Measurements from ENCODE around the gene SLC37A2. TPM values are rescaled to one million over a fixed set of nuclear protein-coding genes. Genes with fewer than 3 reads are reported as not detected.

SLC37A2 gene
- total RNA-seq, 1 donor from 2014 or later: 2.4 TPM

DNA sequence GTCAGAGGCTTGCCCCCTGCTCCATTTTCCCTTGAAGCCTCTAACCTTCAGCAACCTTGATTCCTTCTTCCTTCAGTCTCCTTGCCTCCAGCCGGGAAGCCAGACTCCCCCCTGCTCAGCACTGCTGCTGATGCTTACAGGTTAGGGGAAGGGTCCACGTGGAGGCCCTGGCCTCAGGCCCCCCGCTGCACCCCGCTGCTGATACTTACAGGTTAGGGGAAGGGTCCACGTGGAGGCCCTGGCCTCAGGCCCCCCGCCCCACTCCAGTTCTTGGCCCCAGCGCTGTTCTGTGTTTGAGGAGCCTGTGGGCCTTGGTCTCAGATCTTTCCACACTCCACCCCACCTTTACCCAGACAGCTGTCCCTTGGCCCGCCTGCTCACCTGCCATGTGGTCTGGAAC is 75.9 kb downstream of the SLC37A2 start:
- Histone ChIP-seq H3K27ac (replicated peaks) (no peak overlapping the region), H3K4me3 (no peak overlapping the region), H3K27me3 (ENCODE audit: low read depth) (peaks cover 58% of the 10 kb centered on the region), H3K36me3 (no peaks in the 10 kb centered on the region), H3K9me3 (replicated peaks) (no peaks in the 10 kb centered on the region), H3K4me1 (peaks cover 5% of the 10 kb centered on the region)
- intact Hi-C loops (cut with micrococcal nuclease): loop anchor here (5.0 kb wide), 1 partner anchor 177 kb away; no protein-coding TSS in a partner anchor
- no peak for DNase-seq
- TF ChIP-seq, protein P1, sequence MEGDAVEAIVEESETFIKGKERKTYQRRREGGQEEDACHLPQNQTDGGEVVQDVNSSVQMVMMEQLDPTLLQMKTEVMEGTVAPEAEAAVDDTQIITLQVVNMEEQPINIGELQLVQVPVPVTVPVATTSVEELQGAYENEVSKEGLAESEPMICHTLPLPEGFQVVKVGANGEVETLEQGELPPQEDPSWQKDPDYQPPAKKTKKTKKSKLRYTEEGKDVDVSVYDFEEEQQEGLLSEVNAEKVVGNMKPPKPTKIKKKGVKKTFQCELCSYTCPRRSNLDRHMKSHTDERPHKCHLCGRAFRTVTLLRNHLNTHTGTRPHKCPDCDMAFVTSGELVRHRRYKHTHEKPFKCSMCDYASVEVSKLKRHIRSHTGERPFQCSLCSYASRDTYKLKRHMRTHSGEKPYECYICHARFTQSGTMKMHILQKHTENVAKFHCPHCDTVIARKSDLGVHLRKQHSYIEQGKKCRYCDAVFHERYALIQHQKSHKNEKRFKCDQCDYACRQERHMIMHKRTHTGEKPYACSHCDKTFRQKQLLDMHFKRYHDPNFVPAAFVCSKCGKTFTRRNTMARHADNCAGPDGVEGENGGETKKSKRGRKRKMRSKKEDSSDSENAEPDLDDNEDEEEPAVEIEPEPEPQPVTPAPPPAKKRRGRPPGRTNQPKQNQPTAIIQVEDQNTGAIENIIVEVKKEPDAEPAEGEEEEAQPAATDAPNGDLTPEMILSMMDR (IDR thresholded peaks at IDR 0.05; ENCODE audit: borderline replicate concordance): no peak

DNA sequence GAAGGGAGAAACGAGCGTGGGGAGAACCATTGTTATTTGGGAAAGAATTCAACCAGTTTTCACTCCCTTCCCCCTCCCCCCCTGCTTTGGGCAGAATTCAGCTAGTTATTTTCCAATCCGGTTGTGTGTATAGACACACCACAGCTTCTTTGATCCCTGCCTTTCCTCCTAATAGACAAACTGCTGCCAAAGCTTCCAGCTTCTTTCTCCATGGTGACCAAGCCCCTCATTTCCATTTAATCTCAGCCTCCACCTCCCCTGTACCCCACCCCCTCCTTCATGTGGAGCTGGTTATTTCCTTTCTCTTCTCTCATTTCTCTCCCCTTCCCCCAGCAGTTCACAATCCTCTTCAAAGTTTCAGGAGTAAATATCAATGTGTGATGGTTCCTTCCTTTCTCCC is 76.7 kb downstream of the SLC37A2 start:
- no peak overlapping the region for H3K27ac ChIP-seq (replicated peaks)
- H3K27me3 ChIP-seq (ENCODE audit: low read depth): peaks cover 66% of the 10 kb centered on the region
- H3K36me3 ChIP-seq: no peaks in the 10 kb centered on the region
- DNase-seq: no peak
- TF ChIP-seq, protein P1 (IDR thresholded peaks at IDR 0.05; ENCODE audit: borderline replicate concordance): no peak
- intact Hi-C loops (cut with micrococcal nuclease): loop anchor here (5.0 kb wide), 1 partner anchor 177 kb away; no protein-coding TSS in a partner anchor
- H3K4me3 ChIP-seq: no peak overlapping the region
- H3K4me1 ChIP-seq: peaks cover 5% of the 10 kb centered on the region
- H3K9me3 ChIP-seq (replicated peaks): no peaks in the 10 kb centered on the region

Other genes starting within 250 kb of the SLC37A2 start
- 3.9 TPM for gene ROBO3, start 197.9 kb upstream of the SLC37A2 start, total RNA-seq
- gene ROBO4, start 165.4 kb upstream of the SLC37A2 start, total RNA-seq: 20.7 TPM
- not detected for gene HEPN1, start 144.1 kb upstream of the SLC37A2 start, total RNA-seq
- not detected for gene HEPACAM, start 127.3 kb upstream of the SLC37A2 start, total RNA-seq
- 0.25 TPM for gene CCDC15, start 109.1 kb upstream of the SLC37A2 start, total RNA-seq
- 6.2 TPM for gene TMEM218, start 48.3 kb downstream of the SLC37A2 start, total RNA-seq
- 6.2 TPM for gene PKNOX2, start 101.4 kb downstream of the SLC37A2 start, total RNA-seq